A673 (cell line): Measurements from ENCODE around the gene MRC1.

ENCODE experiments used
- CTCF ChIP-seq: fragments of 300-800, 200-600 bp; sonication (generic); conservative IDR thresholded peaks from 2 replicates; pipeline ENCODE4 v1.5.1; 2017; ENCODE audit warnings: low read depth, mild to moderate bottlenecking, antibody characterized with exemption, low read length, moderate library complexity, mixed read lengths
- EZH2 ChIP-seq: fragments of 200-600 bp; sonication (generic); IDR thresholded peaks from 2 replicates; pipeline ENCODE4 v1.6.1; 2017; ENCODE audit warnings: borderline replicate concordance, low read depth, mild to moderate bottlenecking, mixed read lengths, antibody characterized with exemption, low read length; ENCODE audit not compliant: poor library complexity, severe bottlenecking

DNA sequence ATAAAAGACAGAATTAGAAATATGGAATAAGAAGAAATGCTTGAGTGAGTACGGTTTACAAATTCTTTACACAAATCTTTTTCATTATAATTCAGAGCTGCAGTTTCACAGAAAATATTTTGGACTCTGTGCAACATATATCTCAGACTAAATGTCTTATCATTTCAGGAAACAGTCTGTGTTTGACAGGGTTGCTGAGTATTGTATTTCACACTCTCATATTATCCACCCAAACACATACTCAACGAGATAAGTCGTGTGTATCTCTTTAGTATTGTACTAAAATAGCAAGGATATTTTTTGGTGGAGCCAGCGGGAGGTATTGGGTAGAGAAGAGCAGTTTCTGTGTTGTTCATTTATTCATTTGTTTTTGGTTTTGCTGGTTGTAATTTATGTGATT is 103.6 kb downstream of the MRC1 start:
- TF ChIP-seq CTCF (no peak), EZH2 (no peak)
